GM21825 (cell line): ENCODE data around the gene ZRANB1.
"Not testable (repeated sequence)": the region's sequence is repeated elsewhere in the genome, so short reads cannot be mapped to it uniquely, and the experiment has no call there.

Experiments used
- ATAC-seq: cut with Tn5 transposase; IDR thresholded peaks from one replicate; pipeline ENCODE4 v1.9.1; 2021; ENCODE audit warnings: mild to moderate bottlenecking, moderate library complexity; ENCODE audit not compliant: unreplicated experiment

ZRANB1 gene

GRCh38 chr10:124962421-124962820 is 20.5 kb downstream of the ZRANB1 start:
- ATAC-seq: no peak

GRCh38 chr10:124963866-124964720 is 22.2 kb downstream of the ZRANB1 start:
- ATAC-seq: no peak

- ATAC-seq: no peak
These were observed 24.1 kb downstream of the ZRANB1 start for GRCh38 chr10:124966008-124966407.

- no peak for ATAC-seq
These were observed 25.3 kb downstream of the ZRANB1 start for GRCh38 chr10:124967255-124967654.

- peak; percentile 52 for ATAC-seq
These were observed 29.4 kb downstream of the ZRANB1 start for GRCh38 chr10:124971276-124971675.

- ATAC-seq: no peak
These were observed 30.7 kb downstream of the ZRANB1 start for GRCh38 chr10:124972637-124973036.

GRCh38 chr10:124974131-124974530 is 32.2 kb downstream of the ZRANB1 start:
- ATAC-seq: no peak

GRCh38 chr10:124975977-124976514 is 34.1 kb downstream of the ZRANB1 start:
- ATAC-seq: no peak

- no peak for ATAC-seq
These were observed 35.2 kb downstream of the ZRANB1 start for GRCh38 chr10:124977161-124977560.

GRCh38 chr10:124977648-124978375 is 35.9 kb downstream of the ZRANB1 start:
- ATAC-seq: no peak

- ATAC-seq: no peak
These were observed 36.4 kb downstream of the ZRANB1 start for GRCh38 chr10:124978376-124978725.

GRCh38 chr10:124983321-124983720 is 41.4 kb downstream of the ZRANB1 start:
- ATAC-seq: no peak

GRCh38 chr10:124984376-124984775 is 42.5 kb downstream of the ZRANB1 start:
- ATAC-seq: no peak

GRCh38 chr10:124985162-124985561 is 43.2 kb downstream of the ZRANB1 start:
- ATAC-seq: no peak

GRCh38 chr10:124987788-124988187 is 45.9 kb downstream of the ZRANB1 start:
- ATAC-seq: no peak

- not testable (repeated sequence) for ATAC-seq
These were observed 46.8 kb downstream of the ZRANB1 start for GRCh38 chr10:124988753-124989152.

GRCh38 chr10:124989526-124989925 is 47.6 kb downstream of the ZRANB1 start:
- ATAC-seq: no peak

- no peak for ATAC-seq
These were observed 49.0 kb downstream of the ZRANB1 start for GRCh38 chr10:124990671-124991625.

- no peak for ATAC-seq
These were observed 49.9 kb downstream of the ZRANB1 start for GRCh38 chr10:124991835-124992234.

GRCh38 chr10:124992462-124993344 is 50.8 kb downstream of the ZRANB1 start:
- ATAC-seq: no peak
